C4-2B (cell line): ENCODE results near the gene SNX14.

Experiments used
- ZFX ChIP-seq: fragments of 450-650 bp; IDR thresholded peaks from 2 replicates; pipeline ENCODE4 v1.6.1; 2017
- TF ChIP-seq, protein P1 (sequence below): fragments of 450-650 bp; conservative IDR thresholded peaks from 2 replicates; pipeline ENCODE4 v1.5.1; 2017; ENCODE audit warnings: mild to moderate bottlenecking

DNA sequence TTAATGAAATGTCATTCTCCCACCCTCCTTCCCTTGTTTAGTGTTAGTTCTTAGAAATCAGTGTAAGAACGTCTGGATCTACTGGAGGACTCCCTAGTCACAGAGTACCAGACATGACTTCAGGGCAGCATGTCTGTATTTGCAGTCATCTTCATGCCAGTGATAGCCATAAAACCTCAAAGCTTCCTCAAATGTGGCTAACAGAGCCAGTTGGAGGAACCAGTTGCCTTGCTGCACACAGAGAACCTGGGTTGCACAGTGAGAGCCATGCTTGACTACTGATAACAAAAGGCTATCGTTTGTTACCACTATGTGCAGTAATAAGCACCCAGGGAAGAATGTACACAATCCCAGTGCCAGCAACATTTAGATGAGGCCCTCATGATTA lies 123.6 kb downstream of the SNX14 start:
- TF ChIP-seq, protein P1, sequence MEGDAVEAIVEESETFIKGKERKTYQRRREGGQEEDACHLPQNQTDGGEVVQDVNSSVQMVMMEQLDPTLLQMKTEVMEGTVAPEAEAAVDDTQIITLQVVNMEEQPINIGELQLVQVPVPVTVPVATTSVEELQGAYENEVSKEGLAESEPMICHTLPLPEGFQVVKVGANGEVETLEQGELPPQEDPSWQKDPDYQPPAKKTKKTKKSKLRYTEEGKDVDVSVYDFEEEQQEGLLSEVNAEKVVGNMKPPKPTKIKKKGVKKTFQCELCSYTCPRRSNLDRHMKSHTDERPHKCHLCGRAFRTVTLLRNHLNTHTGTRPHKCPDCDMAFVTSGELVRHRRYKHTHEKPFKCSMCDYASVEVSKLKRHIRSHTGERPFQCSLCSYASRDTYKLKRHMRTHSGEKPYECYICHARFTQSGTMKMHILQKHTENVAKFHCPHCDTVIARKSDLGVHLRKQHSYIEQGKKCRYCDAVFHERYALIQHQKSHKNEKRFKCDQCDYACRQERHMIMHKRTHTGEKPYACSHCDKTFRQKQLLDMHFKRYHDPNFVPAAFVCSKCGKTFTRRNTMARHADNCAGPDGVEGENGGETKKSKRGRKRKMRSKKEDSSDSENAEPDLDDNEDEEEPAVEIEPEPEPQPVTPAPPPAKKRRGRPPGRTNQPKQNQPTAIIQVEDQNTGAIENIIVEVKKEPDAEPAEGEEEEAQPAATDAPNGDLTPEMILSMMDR, result no peak
- no peak for TF ChIP-seq ZFX
